Suppressor macrophage (primary cell): ENCODE data around the gene GAP43.
"Not testable (repeated sequence)": the region's sequence is repeated elsewhere in the genome, so short reads cannot be mapped to it uniquely, and the experiment has no call there.

Source experiments
- DNase-seq, 4 experiments: peaks; one replicate each; pipeline ENCODE4 v3.0.0-alpha.2; 2020 to 2022

GAP43 gene

DNA sequence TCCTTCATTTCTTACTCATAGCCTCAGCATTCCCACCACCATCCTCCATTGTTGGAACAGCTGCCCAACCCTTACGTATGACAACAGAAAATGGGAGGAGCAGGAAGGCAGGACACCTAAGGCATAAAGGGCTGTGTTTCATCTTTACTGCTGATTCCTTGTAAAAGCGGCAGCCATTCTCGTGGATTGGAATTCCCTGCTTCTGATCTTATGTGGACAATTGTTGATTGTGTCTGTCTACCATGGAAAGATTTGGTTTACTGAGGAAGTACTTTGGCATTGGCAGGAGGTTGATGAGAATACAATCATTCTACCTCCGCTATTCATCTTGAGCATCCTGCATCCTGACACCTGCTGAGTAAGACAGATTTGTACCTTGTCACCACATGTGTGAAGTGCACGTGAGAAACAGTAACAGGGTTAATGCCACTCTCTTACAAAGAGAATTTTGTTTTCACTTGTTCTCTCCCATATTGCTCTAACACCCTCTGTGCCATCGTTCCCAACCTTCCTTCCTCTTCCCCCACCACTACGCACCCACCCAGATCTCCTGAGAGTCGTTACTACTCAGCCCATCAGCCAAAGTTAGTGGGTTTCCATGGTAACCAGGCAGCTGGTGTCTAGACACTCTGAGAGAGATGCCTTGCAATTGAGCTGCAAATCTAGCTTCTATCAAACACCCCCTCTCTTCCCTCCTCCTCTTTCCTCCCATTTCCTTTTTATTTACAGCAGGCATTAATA, 75.7 kb downstream of the GAP43 start:
- DNase-seq: no peak

GRCh38 chr3:115699706-115700105, 76.4 kb downstream of the GAP43 start:
- no peak for DNase-seq

DNA sequence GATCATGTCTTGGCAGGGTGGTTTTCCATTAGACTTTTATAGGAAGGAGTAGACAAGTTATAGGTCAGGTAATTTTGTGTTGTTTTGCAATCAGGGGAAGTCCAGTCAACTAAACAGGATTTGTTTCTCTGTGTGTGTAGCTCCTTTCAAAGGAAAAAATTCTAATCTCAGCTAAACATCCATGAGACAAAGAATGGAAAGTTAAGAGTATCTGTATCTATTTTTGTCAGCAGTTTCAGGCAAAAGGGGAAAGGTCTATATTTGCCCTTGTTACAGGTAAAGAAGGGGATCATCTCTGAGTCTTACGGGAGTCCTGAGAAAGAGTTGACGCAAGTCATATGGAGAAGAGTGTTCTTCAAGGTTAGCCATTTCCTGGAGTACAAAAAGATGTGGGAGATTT, 79.3 kb downstream of the GAP43 start:
- DNase-seq: no peak

- no peak for DNase-seq
Observed at GRCh38 chr3:115704661-115705338, 81.5 kb downstream of the GAP43 start.

DNA sequence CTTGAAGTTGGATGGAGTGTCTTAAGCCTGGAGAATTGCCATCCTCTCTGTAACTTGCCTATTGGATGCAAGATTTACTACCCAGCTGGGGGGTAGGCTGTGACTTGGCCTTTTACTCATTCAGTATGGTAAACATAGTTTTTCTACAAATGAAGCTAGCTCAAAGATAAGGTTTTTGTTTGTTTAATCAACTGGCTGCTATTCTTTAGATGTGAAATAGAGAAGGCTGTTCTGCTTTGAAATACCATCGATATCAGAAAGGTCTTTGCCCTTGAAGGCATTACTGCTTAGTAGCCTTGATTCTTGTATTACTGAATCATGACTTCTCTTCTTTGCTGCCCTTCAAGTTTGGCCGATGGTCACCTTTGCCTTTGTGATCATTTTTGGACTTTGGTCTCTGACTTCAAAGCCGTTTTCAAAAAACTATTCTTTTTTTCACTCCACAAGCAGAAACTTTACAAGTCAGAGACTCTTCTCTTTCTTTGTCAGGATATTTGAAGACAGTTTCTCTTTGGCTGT, 83.1 kb downstream of the GAP43 start:
- DNase-seq: no peak

DNA sequence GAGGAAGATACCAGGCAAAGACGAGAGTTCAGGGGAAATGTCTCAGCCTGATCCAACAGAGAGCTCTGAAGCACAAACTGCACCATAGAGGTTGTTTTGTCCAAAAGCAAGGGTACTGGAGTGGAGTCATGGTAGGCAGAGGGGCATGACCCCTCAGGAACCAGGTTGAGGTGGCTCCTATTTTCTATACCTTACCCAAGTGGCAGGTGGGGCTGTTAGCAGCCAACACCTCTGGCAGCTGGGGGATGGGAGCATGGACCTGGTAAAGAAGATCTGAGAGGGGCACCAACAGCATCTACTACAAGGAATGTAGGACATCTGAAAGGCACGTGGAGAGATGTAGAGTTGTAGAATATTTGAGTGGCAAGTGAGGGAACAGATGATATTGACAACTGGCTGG, 85.2 kb downstream of the GAP43 start:
- no peak for DNase-seq

DNA sequence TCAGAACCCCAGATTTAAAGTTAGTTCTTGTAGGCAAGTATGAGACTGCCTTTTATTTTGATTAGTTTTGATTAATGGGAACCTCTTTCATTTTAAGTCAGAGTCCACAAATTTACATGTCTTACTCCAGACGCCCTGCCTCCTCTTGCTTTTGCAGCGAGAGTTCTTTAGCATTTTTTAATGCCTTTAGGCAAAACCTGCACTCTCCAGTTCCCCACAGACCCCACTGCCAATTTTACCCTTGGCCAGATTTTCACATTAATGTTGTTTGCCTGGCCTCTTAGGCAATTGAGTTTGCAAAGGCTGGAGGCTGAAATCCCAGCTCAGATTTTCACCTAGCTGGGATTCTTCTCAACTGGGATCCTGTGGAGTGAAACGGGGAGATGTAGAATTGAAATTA, 85.8 kb downstream of the GAP43 start:
- no peak for DNase-seq

DNA sequence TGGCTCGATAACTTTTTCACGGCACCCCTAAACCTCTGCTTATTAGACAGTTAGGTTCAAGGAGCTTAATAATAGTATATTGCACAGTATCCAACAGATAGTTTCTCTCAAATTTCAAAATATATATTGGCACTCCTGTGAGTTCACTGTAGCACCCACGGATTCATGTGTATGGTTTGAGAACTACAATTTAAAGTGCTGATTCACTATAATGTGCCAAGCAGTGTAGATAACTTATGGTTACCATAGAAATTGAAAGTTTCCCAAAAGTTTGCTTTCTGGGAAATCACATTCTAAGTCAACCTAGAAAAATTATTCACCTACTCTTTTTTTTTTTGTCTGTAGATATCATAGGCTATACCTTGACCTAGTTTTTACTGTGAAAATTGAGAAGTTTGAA, 86.6 kb downstream of the GAP43 start:
- DNase-seq: no peak

GRCh38 chr3:115710799-115711198, 87.5 kb downstream of the GAP43 start:
- DNase-seq: no peak

DNA sequence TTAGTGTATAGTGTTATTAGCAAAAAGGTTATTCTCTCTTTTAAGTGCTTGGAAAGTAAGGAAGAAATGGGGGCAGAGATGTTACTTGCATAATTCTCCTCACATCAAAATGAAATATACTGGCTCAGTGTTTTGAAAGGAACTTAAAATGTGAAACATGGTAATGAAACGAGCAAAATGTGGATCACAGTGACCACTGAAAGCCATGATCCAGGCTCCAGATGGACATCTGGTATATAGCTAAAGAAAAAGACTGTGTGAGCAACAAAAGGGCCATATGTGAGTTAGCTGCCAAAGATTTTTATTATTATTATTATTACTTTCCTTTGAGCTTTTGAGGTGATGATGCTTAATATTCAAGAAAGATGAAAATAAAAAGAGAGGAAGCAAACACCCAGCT, 89.6 kb downstream of the GAP43 start:
- DNase-seq: no peak

DNA sequence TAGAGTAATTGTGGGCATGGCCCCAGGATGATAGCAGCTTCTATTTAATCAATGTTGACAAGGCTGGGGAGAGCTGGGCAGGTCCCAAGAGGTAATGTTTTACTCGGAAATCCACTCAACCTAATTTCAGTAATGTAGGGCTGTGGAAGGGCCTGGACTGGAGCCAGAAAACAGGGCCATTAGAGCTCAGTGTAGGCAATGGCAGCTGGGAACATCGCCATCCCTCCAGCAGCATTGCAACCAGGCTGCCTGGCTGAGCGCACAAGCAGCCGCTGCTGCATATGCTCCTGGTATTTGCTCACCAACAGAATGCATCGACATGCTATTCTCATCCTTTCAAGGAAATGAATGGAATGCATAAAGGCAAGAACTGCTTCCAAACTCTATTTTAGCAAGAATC, 90.0 kb downstream of the GAP43 start:
- no peak for DNase-seq

GRCh38 chr3:115715241-115715745, 92.0 kb downstream of the GAP43 start:
- DNase-seq: no peak

- no peak for DNase-seq
Observed at GRCh38 chr3:115720983-115721382, 97.7 kb downstream of the GAP43 start.

- no peak for DNase-seq
Observed at GRCh38 chr3:115725800-115726199, 102.5 kb downstream of the GAP43 start.

GRCh38 chr3:115727135-115727534, 103.8 kb downstream of the GAP43 start:
- no peak for DNase-seq

GRCh38 chr3:115728013-115728412, 104.7 kb downstream of the GAP43 start:
- no peak for DNase-seq

- not testable (repeated sequence) for DNase-seq
Observed at GRCh38 chr3:115736341-115736740, 113.0 kb downstream of the GAP43 start.

DNA sequence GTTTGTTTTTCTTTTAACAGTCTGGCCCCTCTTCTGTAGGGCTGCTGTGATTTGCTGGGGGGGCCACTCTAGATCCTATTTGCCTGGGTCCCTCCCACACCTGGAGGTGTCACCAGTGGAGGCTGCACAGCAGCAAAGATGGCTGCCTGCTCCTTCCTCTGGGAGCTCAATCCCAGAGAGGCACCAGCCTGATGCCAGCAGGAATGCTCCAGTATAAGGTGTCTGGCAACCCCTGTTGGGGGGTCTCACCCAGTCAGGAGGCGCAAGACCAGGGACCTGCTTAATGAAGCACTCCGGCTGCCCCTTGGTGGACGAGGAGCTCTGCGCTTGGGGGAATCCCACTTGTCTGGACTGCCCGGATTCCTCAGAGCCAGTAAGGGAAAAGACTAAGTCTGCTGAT, 118.3 kb downstream of the GAP43 start:
- DNase-seq: no peak

GRCh38 chr3:115744516-115744915, 121.2 kb downstream of the GAP43 start:
- DNase-seq: not testable (repeated sequence)

DNA sequence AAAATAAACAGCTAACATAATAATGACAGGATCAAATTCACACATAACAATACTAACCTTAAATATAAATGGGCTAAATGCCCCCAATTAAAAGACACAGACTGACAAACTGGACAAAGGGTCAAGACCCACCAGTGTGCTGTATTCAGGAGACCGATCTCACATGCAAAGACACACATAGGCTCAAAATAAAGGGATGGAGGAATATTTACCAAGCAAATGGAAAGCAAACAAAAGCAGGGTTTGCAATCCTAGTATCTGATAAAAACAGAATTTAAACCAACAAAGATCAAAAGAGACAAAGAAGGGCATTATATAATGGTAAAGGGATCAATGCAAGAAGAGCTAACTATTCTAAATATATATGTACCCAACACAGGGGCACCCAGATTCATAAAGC, 129.7 kb downstream of the GAP43 start:
- DNase-seq: not testable (repeated sequence)

DNA sequence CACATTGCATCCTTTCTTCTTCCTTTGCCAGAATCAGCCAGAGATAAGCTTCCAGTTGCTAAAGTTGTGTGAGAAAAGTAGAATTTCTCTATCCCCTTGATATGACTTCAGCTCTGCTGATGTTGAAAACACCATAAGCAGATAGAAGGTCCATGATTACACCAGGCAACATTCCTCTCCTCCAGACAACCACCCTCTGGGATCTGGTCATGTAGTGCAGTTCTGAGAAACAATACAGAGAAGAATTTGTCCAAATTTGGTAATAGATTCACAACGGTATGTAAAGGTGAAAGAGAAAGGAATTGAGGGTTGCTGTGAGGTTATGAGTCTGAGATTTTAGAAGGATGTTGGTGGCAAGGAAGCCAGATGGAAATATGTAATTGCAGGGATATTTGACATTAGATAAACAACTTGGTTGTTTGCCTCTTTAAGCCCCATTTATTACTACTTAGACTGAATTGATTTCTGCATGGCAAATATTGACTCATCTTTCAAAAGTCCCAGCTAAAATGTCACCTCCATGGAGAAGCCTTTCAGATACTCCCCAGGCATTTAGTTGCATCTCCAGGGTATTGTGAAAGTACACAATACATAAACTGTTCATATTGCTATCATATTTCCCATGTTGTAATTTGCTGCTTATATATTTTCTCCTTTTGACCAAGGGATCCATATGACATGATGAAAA, 134.9 kb downstream of the GAP43 start:
- DNase-seq: no peak

DNA sequence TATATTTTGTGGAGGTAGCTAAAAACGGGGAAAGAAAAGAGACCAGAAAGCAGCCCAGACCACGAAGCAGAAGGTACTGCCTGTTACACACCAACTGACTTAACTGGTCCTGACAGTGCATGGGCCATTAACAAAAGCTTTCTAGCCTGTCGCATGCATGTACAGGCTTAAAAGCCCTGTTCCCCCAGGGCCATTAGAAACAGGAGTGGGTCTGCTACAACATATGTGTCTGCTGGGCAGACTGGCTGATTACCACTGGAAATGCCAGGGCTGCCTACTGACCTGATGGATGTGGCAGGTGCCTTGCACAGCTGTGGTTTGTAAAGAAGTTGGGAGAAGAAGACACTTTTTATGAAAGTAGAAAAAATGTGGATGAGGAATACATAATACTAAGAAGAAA, 137.4 kb downstream of the GAP43 start:
- DNase-seq: no peak

DNA sequence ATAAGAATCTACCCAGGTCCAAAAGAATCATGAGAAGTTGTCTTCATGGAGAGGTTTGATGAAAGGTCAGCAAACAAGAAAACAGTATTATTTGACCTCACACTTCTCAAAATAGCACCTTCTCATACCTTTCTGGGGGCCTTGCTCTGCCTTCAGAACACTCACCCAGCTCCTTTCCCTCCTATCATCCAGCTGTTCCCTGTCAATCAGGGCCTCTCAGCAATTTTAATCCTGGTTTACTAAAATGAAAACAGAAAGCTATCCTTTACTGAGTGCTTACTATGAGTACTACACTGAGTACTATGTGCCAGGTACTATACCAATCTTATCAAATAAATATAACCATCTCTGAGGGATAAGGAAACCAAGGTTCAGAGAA, 138.6 kb downstream of the GAP43 start:
- no peak for DNase-seq
